Hippocampal formation (tissue), 2 donors: ENCODE data around the gene ZNF280B.
"Not testable (repeated sequence)": the region's sequence is repeated elsewhere in the genome, so short reads cannot be mapped to it uniquely, and the experiment has no call there.

ENCODE experiments used
- DNase-seq, 2 donors: peaks; one replicate each; lab custom pipeline; 2025; lab: John Stamatoyannopoulos, UW

The ZNF280B gene

GRCh38 chr22:22535662-22536061 lies 27.1 kb upstream of the ZNF280B start:
- no peak for DNase-seq

- no peak for DNase-seq
Observed at GRCh38 chr22:22534604-22535415, 26.3 kb upstream of the ZNF280B start.

DNA sequence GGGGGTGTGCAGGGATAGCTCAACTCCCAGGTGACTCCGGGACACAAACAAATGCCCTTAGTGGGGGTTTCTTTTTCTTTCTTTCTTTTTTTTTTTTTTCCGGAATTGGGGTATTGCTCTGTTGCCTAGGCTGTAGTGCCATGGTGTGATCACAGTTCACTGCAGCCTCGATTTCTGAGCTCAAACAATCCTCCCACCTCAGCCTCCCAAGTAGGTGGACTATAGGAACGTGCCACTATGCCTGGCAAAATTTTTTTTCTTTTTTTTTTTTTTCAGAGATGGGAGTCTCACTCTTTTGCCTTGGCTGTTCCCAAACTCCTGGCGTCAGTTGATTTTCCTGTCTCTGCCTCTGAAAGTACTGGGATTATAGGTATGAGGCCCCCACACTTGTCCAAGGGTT lies 25.3 kb upstream of the ZNF280B start:
- DNase-seq, result no peak

GRCh38 chr22:22533417-22533816 lies 24.9 kb upstream of the ZNF280B start:
- no peak for DNase-seq

DNA sequence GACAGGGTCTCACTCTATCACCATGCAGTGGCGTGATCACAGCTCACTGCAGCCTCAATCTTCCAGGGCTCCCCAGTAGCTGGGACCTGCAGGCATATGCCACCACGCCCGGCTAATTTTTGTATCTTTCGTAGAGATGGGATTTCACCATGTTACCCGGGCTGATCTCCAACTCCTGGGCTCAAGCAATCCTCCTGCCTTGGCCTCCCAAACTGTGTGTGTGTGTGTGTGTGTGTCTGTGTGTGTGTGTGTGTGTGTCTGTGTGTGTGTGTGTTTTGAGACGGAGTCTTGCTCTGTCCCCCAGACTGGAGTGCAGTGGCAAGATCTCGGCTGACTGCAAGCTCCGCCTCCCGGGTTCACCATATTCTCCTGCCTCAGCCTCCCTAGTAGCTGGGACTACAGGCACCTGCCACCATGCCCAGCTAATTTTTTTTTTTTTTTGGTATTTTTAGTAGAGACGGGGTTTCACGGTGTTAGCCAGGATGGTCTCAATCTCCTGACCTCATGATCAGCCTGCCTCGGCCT lies 24.1 kb upstream of the ZNF280B start:
- DNase-seq, result not testable (repeated sequence)

GRCh38 chr22:22531770-22532546 lies 23.4 kb upstream of the ZNF280B start:
- no peak for DNase-seq

GRCh38 chr22:22528780-22529179 lies 20.2 kb upstream of the ZNF280B start:
- DNase-seq, result no peak

GRCh38 chr22:22527312-22527711 lies 18.8 kb upstream of the ZNF280B start:
- DNase-seq, result no peak

DNA sequence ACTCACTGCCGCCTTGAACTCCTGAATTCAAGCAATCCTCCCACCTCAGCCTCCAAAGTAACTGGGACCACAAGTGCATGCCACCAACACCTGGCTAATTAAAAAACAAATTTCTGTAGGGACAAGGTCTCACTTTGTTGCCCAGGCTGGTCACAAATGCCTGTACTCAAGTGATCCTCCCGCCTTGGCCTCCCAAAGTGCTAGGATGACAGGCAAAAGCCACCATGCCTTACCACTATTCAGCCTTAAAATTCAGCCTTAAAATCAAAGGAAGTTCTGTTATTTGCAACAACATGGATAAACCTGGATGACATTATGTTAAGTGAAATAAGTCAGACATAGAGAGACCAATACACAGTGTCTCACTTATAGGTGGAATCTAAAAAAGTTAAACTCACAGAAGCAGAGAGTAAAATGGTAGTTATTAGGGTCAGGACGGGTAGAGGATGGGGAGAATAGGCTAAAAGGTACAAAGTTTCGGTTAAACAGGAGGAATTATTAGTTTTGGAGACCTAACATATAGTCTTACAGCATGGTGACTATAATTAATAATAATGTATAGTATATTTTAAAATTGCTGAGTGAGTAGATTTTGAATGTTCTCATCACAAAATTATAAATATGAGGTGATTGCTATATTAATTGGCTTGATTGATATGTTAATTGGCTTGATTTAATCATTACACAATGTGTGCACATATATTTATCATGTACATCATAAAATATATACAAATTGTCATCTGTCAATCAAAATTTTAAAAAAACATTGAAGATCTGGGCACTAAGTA lies 17.8 kb upstream of the ZNF280B start:
- DNase-seq, result no peak

GRCh38 chr22:22523494-22523893 lies 15.0 kb upstream of the ZNF280B start:
- no peak for DNase-seq

GRCh38 chr22:22521631-22522030 lies 13.1 kb upstream of the ZNF280B start:
- no peak for DNase-seq

DNA sequence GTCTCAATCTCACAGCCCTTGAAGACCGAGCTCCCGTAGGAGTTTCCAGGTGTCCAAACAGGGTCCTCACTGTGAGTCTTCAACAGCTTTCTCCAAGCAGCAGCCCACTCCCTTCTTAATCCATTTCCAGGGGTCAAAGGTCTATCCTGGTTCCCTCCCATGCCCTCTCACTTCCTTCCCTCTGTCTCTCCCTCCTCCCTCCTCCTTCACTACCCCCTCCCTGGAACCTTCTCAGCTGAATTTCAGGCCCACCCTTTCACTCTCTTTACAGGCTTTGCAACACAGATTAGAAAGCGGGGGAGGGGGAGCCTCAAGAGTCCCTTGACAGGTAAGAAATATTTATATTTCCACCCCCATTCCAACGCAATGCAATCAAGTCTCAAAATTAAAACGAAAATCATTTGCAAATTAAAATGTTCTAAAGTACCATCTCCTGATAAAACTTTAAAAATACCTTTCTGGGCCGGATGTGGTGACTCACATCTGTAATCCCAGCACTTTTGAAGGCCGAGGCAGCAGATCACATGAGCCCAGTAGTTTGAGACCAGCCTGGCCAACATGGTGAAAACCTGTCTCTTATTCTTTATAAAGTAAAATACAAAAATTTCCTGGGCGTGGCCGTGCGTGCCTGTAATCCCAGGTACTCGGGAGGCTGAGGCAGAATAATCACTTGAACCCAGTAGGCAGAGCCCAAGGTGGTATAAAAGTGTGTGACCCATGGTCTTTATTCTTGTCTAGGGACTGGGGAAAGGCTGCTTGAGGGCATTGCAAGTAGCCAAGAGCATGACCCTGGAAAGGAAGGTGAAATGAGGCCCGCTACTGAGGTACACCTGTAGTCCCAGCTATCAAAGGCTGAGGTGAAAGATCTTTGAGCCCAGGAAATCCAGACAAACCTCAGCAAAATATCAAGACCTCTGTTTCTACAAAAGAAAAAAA lies 12.4 kb upstream of the ZNF280B start:
- no peak for DNase-seq

DNA sequence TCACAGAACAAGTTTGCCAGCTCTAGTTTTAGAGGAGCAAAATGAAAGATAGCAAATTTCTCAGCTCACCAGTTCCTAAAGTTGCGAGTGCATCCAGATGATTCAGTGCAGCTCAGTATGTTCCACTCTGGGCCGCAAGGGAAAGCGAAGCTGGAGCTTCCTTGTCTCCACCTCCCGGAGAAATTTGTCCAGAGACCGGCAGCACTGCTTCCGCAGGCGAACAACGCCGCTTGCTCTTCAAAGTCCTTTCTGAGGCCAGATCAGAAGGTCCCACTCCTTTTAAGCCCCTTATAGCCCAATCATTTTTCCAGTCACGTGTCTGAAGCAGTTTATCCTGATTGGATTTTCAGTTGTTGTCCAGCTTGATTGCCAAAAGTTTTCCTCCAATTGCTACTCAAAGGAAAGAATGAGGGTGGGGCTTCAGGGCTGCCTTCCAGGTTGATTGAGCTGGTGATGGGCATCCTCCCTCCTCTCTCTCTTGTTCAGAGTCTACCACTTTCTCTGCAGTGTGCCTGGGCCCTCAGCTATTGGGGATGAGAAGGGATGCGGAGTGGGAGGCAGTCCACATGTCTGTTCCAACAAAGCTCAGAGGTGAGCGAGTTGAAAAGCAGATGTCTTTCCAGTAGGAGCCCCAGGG lies 11.6 kb upstream of the ZNF280B start, which contains the start of gene ZNF280A:
Gene ZNF280A, minus strand, starts transcription at position 251 of the 637 bp plus-strand sequence. CDS start 4,640 bp downstream, outside the sequence.
- no peak for DNase-seq

- no peak for DNase-seq
Observed at GRCh38 chr22:22519591-22519990, 11.0 kb upstream of the ZNF280B start.

DNA sequence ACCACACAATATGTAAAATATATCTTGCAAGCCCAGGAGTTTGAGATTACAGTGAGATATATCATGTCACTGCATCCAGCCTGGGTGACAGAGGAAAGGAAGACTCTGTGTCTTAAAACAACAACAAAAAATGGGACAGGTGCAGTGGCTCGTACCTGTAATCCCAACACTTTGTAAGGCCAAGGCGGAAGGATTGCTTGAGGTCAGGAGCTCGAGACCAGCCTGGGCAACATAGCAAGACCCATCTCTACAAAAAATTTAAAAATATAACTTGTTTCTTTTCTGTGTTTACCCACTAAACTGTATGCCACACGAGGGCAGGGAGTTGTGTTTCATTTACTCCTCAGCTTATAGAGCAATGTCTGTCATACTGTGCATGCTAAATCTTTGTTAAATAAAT lies 8.4 kb upstream of the ZNF280B start:
- DNase-seq, result no peak

DNA sequence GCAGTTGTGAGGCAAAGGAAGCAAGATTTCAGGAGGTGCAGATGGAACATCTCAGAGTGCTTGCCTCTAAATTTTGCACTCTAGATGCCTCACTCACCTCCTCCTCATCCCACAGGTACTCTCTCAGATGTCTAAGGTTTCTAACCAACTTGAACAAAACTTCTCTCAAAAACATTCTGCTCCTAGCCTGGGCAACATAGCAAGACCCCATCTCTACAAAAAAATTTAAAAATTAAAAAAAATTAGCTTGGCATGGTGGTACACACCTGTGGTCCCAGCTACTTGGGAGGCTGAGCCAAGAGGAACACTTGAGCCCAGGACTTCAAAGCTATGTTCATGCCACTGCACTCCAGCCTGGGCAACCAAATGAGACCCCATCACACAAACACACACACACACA lies 7.3 kb upstream of the ZNF280B start:
- DNase-seq, result no peak

DNA sequence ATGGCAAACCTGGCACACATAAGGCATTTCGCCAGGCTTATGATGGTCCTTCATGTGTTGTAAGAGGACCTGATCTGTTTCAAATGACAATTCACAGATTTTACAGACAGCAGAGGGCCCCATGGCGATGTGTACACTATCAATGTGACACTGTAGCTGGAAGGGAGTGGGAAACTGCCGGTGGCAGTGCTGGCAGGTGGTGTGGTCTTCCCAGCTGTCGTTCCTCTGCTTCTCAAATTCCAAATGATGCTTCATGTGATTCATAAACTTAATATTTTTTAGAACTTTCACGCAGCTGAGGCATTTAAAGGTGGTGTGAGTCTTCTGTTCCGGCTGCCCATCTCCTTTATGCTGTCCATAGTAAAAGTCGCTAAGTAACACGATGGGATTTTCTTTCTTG lies 5.9 kb upstream of the ZNF280B start:
- DNase-seq, result not testable (repeated sequence)

DNA sequence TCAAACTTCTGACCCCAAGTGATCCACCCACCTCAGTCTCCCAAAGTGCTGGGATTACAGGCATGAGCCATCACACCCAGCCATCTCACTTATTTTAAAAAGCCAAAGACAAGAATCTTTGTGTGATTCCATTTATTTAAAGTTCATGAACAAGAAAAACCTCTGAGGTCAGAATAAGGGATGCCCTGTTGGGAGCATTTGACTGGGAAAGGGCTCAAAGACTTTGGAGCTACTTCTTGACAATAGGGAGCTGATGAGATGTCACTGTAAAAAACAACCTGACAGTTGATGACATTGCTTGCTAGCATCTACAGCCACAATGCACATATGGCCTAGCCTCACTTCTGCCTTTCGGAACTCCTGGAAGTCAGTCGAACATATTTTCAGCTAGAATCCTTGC lies 5.1 kb upstream of the ZNF280B start:
- no peak for DNase-seq

GRCh38 chr22:22512951-22513350 lies 4.4 kb upstream of the ZNF280B start:
- DNase-seq, result no peak

GRCh38 chr22:22510833-22511232 lies 2.3 kb upstream of the ZNF280B start:
- not testable (repeated sequence) for DNase-seq
